Tibial artery (tissue), 4 donors: ENCODE results near the gene SNX2.

Experiments used
- DNase-seq, 2 donors: peaks; one replicate each; pipeline ENCODE4 v3.0.0-alpha.2; 2019
- H3K27ac ChIP-seq, 2 donors: fragments of 200-600 bp; sonication (generic) in 1 of 2; 1 replicate in 1 of 2; 2 replicates in 1 of 2; pipeline ENCODE4 v1.5.1; 2018 to 2019; ENCODE audit warnings: mild to moderate bottlenecking in 1 of 2
- H3K27me3 ChIP-seq, 2 donors: fragments of 200-600 bp; sonication (generic) in 1 of 2; one replicate each; pipeline versions ENCODE4 v1.5.1 to v1.6.0; 2016 to 2019
- H3K36me3 ChIP-seq, 3 donors: fragments of 200-600 bp; sonication (generic) in 2 of 3; one replicate each; pipeline ENCODE4 v1.5.1; 2016 to 2019; ENCODE audit warnings: mild to moderate bottlenecking in 2 of 3
- H3K4me1 ChIP-seq, 4 donors: fragments of 200-600 bp; sonication (generic) in 2 of 4; 1 replicate in 3 of 4; 2 replicates in 1 of 4; pipeline ENCODE4 v1.5.1; 2016 to 2019
- H3K4me3 ChIP-seq, 2 donors: fragments of 200-600 bp; sonication (generic) in 1 of 2; 1 replicate in 1 of 2; 2 replicates in 1 of 2; pipeline ENCODE4 v1.5.1; 2018 to 2019; ENCODE audit warnings: mild to moderate bottlenecking in 2 of 2
- H3K9me3 ChIP-seq, 3 donors: fragments of 200-600 bp; sonication (generic) in 1 of 3; one replicate each; pipeline ENCODE4 v1.5.1; 2016 to 2019
- CTCF ChIP-seq, 2 experiments: fragments of 200-600 bp in 1 of 2; fragments of 450-650 bp in 1 of 2; IDR thresholded peaks; one replicate each; pipeline ENCODE4 v1.5.1; 2017 to 2019; ENCODE audit warnings: antibody characterized with exemption in 2 of 2, mild to moderate bottlenecking in 1 of 2, moderate library complexity in 1 of 2
- intact Hi-C: fragments of 100-400 bp; cut with DNase I; formaldehyde crosslinking; loops from one replicate; pipeline ENCODE4 v1.15.0; 2023; ENCODE audit warnings: low total_unique reads

SNX2 gene

GRCh38 chr5:122877518-122877917 lies 102.6 kb downstream of the SNX2 start:
- H3K36me3 ChIP-seq, result no peaks in the 10 kb centered on the region
- DNase-seq, result no peak
- H3K9me3 ChIP-seq, result no peaks in the 10 kb centered on the region
- H3K27ac ChIP-seq, result no peak overlapping the region
- H3K4me1 ChIP-seq, result peaks cover 0 to 10% (median 0%) of the 10 kb centered on the region in 4 donors
- intact Hi-C loops, result no loop called here
- no peaks in the 10 kb centered on the region for H3K27me3 ChIP-seq
- TF ChIP-seq CTCF (IDR thresholded peaks at IDR 0.05), result no peak
- H3K4me3 ChIP-seq, result no peak overlapping the region

GRCh38 chr5:122879076-122879475 lies 104.2 kb downstream of the SNX2 start:
- H3K9me3 ChIP-seq, result no peaks in the 10 kb centered on the region
- no peak for DNase-seq
- H3K4me3 ChIP-seq, result no peak overlapping the region
- TF ChIP-seq CTCF (IDR thresholded peaks at IDR 0.05), result no peak
- intact Hi-C loops, result no loop called here
- H3K4me1 ChIP-seq, result peaks cover 0 to 15% (median 0%) of the 10 kb centered on the region in 4 donors
- H3K27me3 ChIP-seq, result no peaks in the 10 kb centered on the region
- no peaks in the 10 kb centered on the region for H3K36me3 ChIP-seq
- no peak overlapping the region for H3K27ac ChIP-seq
